ENCODE results near the gene MAOA.

Gene MAOA

DNA sequence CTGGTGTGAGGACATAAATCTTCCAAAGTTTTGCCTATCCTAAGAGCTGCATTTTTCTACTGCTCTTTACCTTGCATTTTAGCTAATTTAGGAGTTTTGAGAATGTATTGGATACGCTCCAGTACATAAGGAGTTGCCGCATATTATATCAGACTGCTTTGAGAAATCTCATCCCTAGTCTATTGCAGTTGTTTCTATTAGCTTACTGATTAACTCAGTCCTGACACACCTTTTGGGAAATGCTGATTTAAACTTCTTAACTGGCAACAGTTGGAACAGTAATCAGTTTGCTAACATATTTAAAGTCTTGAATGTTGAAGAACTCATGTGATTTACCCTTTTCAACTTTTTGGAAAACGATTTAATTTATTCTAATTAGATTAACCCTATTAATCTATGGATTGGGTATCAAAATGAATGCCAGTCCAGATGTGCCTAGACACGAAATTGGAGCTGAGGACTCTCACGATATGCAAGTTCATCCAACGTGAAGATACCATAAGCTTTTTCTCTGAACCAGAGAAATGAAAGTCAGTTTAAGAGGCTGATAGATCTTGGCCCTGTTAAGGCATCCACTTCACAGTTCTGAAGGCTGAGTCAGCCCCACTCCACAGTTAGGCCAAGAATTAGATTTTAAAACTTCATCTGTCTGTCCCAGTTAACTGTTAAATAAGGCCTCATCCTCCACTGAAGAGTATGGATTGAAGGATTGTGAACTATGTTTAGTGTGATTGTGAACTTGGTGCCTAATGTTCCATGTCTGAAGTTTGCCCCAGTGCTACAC, 90.0 kb downstream of the MAOA start:
- Histone ChIP-seq H3K4me1 (ENCODE audit: control insufficient read depth, insufficient read depth, low read depth, low read length) (peaks cover 4% of the 10 kb centered on the region), H2AFZ (ENCODE audit: low read depth, low read length) (no peak overlapping the region), H3K79me1 (replicated peaks; ENCODE audit: low read length, poor library complexity, severe bottlenecking) (no peaks in the 10 kb centered on the region), H2AK5ac (ENCODE audit: low read length, severe bottlenecking) (no peak overlapping the region), H3K18ac (ENCODE audit: low read depth in 1 of 2, low read length in 2 of 2) (no peak overlapping the region), H3K36me3 (ENCODE audit: control insufficient read depth in 1 of 2, insufficient read depth in 2 of 2, low read depth in 1 of 2, low read length in 2 of 2) (no peaks in the 10 kb centered on the region), H2BK12ac (ENCODE audit: low read length in 2 of 2) (no peak overlapping the region), H3K4me3 (ENCODE audit: insufficient read depth in 1 of 2, low read depth in 1 of 2, low read length in 2 of 2) (no peak overlapping the region), H3K9ac (ENCODE audit: low read length) (no peak overlapping the region), H3K4ac (ENCODE audit: low read depth in 1 of 2, low read length in 2 of 2) (no peak overlapping the region), H2BK120ac (ENCODE audit: low read depth, low read length) (no peak overlapping the region), H3K14ac (ENCODE audit: low read length in 2 of 2) (no peak overlapping the region), H3K9me3 (ENCODE audit: control insufficient read depth, low read length) (no peaks in the 10 kb centered on the region), H3K27me3 (ENCODE audit: control insufficient read depth in 1 of 2, insufficient read depth in 1 of 2, low read length in 2 of 2) (peaks cover 0 to 26% of the 10 kb centered on the region in 2 experiments), H3K27ac (ENCODE audit: low read length, poor library complexity, severe bottlenecking) (no peak overlapping the region), H3K23ac (ENCODE audit: low read length in 2 of 2) (no peak overlapping the region), H3K4me2 (ENCODE audit: low read length, poor library complexity, severe bottlenecking) (no peak overlapping the region), H2BK5ac (ENCODE audit: low read depth, low read length, poor library complexity, severe bottlenecking) (no peak overlapping the region), H2BK15ac (ENCODE audit: low read depth, poor library complexity, severe bottlenecking) (no peak overlapping the region), H4K8ac (ENCODE audit: low read length) (no peak overlapping the region), H4K91ac (ENCODE audit: low read length) (no peak overlapping the region)
- DNase-seq = peak; percentile 1
- 100% methylated on average over 3 of the region's 6 CpGs for WGBS

DNA sequence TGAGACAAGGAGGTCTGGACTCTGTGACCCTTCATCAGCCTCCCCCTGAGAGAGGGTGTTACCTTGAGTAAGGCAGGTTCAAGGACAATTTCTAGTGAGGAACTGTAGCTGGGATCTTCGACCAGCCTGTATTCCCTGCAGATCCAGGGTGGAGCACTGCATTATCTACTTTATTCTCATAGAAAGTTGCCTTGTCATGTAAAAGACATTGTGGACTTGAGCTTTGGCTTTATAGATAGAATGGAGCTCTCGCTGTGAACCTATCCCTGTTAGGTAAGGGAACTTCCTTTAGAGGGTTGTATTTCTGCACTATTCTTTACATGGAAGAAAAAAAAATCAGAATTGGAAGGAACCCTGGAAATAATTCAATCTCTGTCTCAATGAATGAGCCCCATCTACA, 91.4 kb downstream of the MAOA start:
- H2AK5ac ChIP-seq (ENCODE audit: low read length, severe bottlenecking) = no peak overlapping the region
- DNase-seq = no peak
- no peak overlapping the region for H3K4ac ChIP-seq (ENCODE audit: low read depth in 1 of 2, low read length in 2 of 2)
- no peak overlapping the region for H2AFZ ChIP-seq (ENCODE audit: low read depth, low read length)
- H3K4me2 ChIP-seq (ENCODE audit: low read length, poor library complexity, severe bottlenecking) = no peak overlapping the region
- no peak overlapping the region for H3K14ac ChIP-seq (ENCODE audit: low read length in 2 of 2)
- 100% methylated on average over 1 of the region's 2 CpGs for WGBS
- H3K9me3 ChIP-seq (ENCODE audit: control insufficient read depth, low read length) = peaks cover 5% of the 10 kb centered on the region
- no peak overlapping the region for H2BK12ac ChIP-seq (ENCODE audit: low read length in 2 of 2)
- H4K91ac ChIP-seq (ENCODE audit: low read length) = no peak overlapping the region
- H3K23ac ChIP-seq (ENCODE audit: low read length in 2 of 2) = no peak overlapping the region
- H3K9ac ChIP-seq (ENCODE audit: low read length) = no peak overlapping the region
- H3K27me3 ChIP-seq (ENCODE audit: control insufficient read depth in 1 of 2, insufficient read depth in 1 of 2, low read length in 2 of 2) = peaks cover 0 to 35% of the 10 kb centered on the region in 2 experiments
- no peak overlapping the region for H3K18ac ChIP-seq (ENCODE audit: low read depth in 1 of 2, low read length in 2 of 2)
- H3K4me3 ChIP-seq (ENCODE audit: insufficient read depth in 1 of 2, low read depth in 1 of 2, low read length in 2 of 2) = no peak overlapping the region
- no peak overlapping the region for H2BK5ac ChIP-seq (ENCODE audit: low read depth, low read length, poor library complexity, severe bottlenecking)
- H4K8ac ChIP-seq (ENCODE audit: low read length) = no peak overlapping the region
- no peaks in the 10 kb centered on the region for H3K79me1 ChIP-seq (replicated peaks; ENCODE audit: low read length, poor library complexity, severe bottlenecking)
- peaks cover 4% of the 10 kb centered on the region for H3K4me1 ChIP-seq (ENCODE audit: control insufficient read depth, insufficient read depth, low read depth, low read length)
- H2BK15ac ChIP-seq (ENCODE audit: low read depth, poor library complexity, severe bottlenecking) = no peak overlapping the region
- no peaks in the 10 kb centered on the region for H3K36me3 ChIP-seq (ENCODE audit: control insufficient read depth in 1 of 2, insufficient read depth in 2 of 2, low read depth in 1 of 2, low read length in 2 of 2)
- no peak overlapping the region for H3K27ac ChIP-seq (ENCODE audit: low read length, poor library complexity, severe bottlenecking)
- no peak overlapping the region for H2BK120ac ChIP-seq (ENCODE audit: low read depth, low read length)

DNA sequence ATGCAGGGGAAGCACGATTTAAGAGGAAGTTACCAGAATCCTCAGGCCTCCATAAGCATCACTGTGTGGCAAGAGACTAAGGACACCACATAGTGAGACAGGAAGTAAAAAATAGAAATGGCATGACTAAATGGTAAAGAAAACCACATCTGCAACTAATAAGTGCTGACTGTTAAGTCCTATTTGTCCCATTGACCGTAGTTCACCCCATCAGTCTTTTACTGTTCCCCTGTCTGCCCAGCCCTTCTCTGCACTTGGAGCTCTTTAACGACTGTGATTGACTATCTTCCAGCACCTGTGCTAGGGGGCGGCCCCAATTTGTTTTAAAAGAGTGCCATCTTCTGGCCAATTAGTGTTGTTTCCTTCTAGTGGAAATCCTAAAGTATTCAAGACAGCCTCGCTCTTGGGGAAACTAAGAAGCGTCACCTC, 94.2 kb downstream of the MAOA start:
- Histone ChIP-seq H3K14ac (ENCODE audit: low read length in 2 of 2) (no peak overlapping the region), H3K4ac (ENCODE audit: low read depth in 1 of 2, low read length in 2 of 2) (no peak overlapping the region), H2BK15ac (ENCODE audit: low read depth, poor library complexity, severe bottlenecking) (no peak overlapping the region), H4K8ac (ENCODE audit: low read length) (no peak overlapping the region), H3K27me3 (ENCODE audit: control insufficient read depth in 1 of 2, insufficient read depth in 1 of 2, low read length in 2 of 2) (peaks cover 0 to 27% of the 10 kb centered on the region in 2 experiments), H2AK5ac (ENCODE audit: low read length, severe bottlenecking) (no peak overlapping the region), H3K4me2 (ENCODE audit: low read length, poor library complexity, severe bottlenecking) (no peak overlapping the region), H2AFZ (ENCODE audit: low read depth, low read length) (no peak overlapping the region), H3K9ac (ENCODE audit: low read length) (no peak overlapping the region), H2BK5ac (ENCODE audit: low read depth, low read length, poor library complexity, severe bottlenecking) (no peak overlapping the region), H3K9me3 (ENCODE audit: control insufficient read depth, low read length) (peaks cover 5% of the 10 kb centered on the region), H3K36me3 (ENCODE audit: control insufficient read depth in 1 of 2, insufficient read depth in 2 of 2, low read depth in 1 of 2, low read length in 2 of 2) (no peaks in the 10 kb centered on the region), H4K91ac (ENCODE audit: low read length) (no peak overlapping the region), H3K27ac (ENCODE audit: low read length, poor library complexity, severe bottlenecking) (no peak overlapping the region), H2BK12ac (ENCODE audit: low read length in 2 of 2) (no peak overlapping the region), H3K4me3 (ENCODE audit: insufficient read depth in 1 of 2, low read depth in 1 of 2, low read length in 2 of 2) (no peak overlapping the region), H3K23ac (ENCODE audit: low read length in 2 of 2) (no peak overlapping the region), H2BK120ac (ENCODE audit: low read depth, low read length) (no peak overlapping the region), H3K18ac (ENCODE audit: low read depth in 1 of 2, low read length in 2 of 2) (no peak overlapping the region), H3K79me1 (replicated peaks; ENCODE audit: low read length, poor library complexity, severe bottlenecking) (no peaks in the 10 kb centered on the region), H3K4me1 (ENCODE audit: control insufficient read depth, insufficient read depth, low read depth, low read length) (no peaks in the 10 kb centered on the region)
- 26% methylated on average over 3 of the region's 6 CpGs for WGBS
- peak; percentile 57 for DNase-seq

DNA sequence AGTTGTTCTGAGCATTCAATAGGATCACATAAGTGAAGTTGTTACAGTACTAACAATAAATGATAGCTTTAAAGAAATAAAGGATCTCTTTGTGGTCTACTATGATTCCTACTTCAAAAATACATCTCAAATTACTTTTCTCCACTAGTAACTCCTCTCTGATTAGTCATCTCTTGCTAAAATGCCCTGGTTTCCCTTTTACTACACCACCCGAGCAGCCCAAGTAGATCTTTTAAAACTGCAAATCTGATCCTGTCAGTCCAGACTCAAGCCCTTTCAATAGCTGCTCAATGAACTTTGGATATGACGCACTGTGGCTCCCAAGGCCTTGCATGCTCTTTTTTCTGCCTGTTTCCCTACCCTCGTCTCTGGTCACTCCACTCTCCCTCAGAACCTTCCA, 97.5 kb downstream of the MAOA start:
- H2AFZ ChIP-seq (ENCODE audit: low read depth, low read length) = no peak overlapping the region
- H4K8ac ChIP-seq (ENCODE audit: low read length) = no peak overlapping the region
- no peak overlapping the region for H3K4me2 ChIP-seq (ENCODE audit: low read length, poor library complexity, severe bottlenecking)
- H3K27me3 ChIP-seq (ENCODE audit: control insufficient read depth in 1 of 2, insufficient read depth in 1 of 2, low read length in 2 of 2) = peaks cover 0 to 24% of the 10 kb centered on the region in 2 experiments
- H3K4ac ChIP-seq (ENCODE audit: low read depth in 1 of 2, low read length in 2 of 2) = no peak overlapping the region
- 75% methylated on average over 3 of the region's 3 CpGs for WGBS
- H3K79me1 ChIP-seq (replicated peaks; ENCODE audit: low read length, poor library complexity, severe bottlenecking) = no peaks in the 10 kb centered on the region
- no peaks in the 10 kb centered on the region for H3K4me1 ChIP-seq (ENCODE audit: control insufficient read depth, insufficient read depth, low read depth, low read length)
- H3K9me3 ChIP-seq (ENCODE audit: control insufficient read depth, low read length) = peaks cover 5% of the 10 kb centered on the region
- H2AK5ac ChIP-seq (ENCODE audit: low read length, severe bottlenecking) = no peak overlapping the region
- H4K91ac ChIP-seq (ENCODE audit: low read length) = no peak overlapping the region
- H2BK120ac ChIP-seq (ENCODE audit: low read depth, low read length) = no peak overlapping the region
- no peak overlapping the region for H3K4me3 ChIP-seq (ENCODE audit: insufficient read depth in 1 of 2, low read depth in 1 of 2, low read length in 2 of 2)
- H3K18ac ChIP-seq (ENCODE audit: low read depth in 1 of 2, low read length in 2 of 2) = no peak overlapping the region
- DNase-seq = no peak
- no peaks in the 10 kb centered on the region for H3K36me3 ChIP-seq (ENCODE audit: control insufficient read depth in 1 of 2, insufficient read depth in 2 of 2, low read depth in 1 of 2, low read length in 2 of 2)
- no peak overlapping the region for H3K23ac ChIP-seq (ENCODE audit: low read length in 2 of 2)
- no peak overlapping the region for H2BK12ac ChIP-seq (ENCODE audit: low read length in 2 of 2)
- no peak overlapping the region for H2BK15ac ChIP-seq (ENCODE audit: low read depth, poor library complexity, severe bottlenecking)
- H2BK5ac ChIP-seq (ENCODE audit: low read depth, low read length, poor library complexity, severe bottlenecking) = no peak overlapping the region
- no peak overlapping the region for H3K14ac ChIP-seq (ENCODE audit: low read length in 2 of 2)
- H3K9ac ChIP-seq (ENCODE audit: low read length) = no peak overlapping the region
- H3K27ac ChIP-seq (ENCODE audit: low read length, poor library complexity, severe bottlenecking) = no peak overlapping the region
